DND-41 (cell line): ENCODE measurements around the gene KIRREL2.

Source experiments
- EZH2 ChIP-seq: IDR thresholded peaks from 3 replicates; pipeline ENCODE4 v1.6.1; 2012; ENCODE audit warnings: borderline replicate concordance, low read depth, mild to moderate bottlenecking, moderate library complexity, low read length, inconsistent platforms; ENCODE audit not compliant: severe bottlenecking
- TF ChIP-seq, protein P1 (sequence below): IDR thresholded peaks from 2 replicates; pipeline ENCODE4 v1.5.1; 2012; ENCODE audit warnings: borderline replicate concordance, low read length, moderate library complexity, mild to moderate bottlenecking; ENCODE audit not compliant: poor library complexity, severe bottlenecking; ENCODE audit errors: extremely low read depth

- TF ChIP-seq, protein P1, sequence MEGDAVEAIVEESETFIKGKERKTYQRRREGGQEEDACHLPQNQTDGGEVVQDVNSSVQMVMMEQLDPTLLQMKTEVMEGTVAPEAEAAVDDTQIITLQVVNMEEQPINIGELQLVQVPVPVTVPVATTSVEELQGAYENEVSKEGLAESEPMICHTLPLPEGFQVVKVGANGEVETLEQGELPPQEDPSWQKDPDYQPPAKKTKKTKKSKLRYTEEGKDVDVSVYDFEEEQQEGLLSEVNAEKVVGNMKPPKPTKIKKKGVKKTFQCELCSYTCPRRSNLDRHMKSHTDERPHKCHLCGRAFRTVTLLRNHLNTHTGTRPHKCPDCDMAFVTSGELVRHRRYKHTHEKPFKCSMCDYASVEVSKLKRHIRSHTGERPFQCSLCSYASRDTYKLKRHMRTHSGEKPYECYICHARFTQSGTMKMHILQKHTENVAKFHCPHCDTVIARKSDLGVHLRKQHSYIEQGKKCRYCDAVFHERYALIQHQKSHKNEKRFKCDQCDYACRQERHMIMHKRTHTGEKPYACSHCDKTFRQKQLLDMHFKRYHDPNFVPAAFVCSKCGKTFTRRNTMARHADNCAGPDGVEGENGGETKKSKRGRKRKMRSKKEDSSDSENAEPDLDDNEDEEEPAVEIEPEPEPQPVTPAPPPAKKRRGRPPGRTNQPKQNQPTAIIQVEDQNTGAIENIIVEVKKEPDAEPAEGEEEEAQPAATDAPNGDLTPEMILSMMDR, result no peak
- TF ChIP-seq EZH2, result no peak
Measured at GRCh38 chr19:35841961-35842595, 14.6 kb upstream of the KIRREL2 start.
